Activated CD8-positive, alpha-beta T cell treated with anti-CD3 and anti-CD28 coated beads, Interleukin-2, amount 10 ng/mL, durations not matched to agents 7 days and 5 days (primary cell): ENCODE data around the gene PLEKHM1. TPM values are rescaled to one million over a fixed set of nuclear protein-coding genes. Genes with fewer than 3 reads are reported as not detected.
A peak's percentile ranks its signal among the peaks of the same experiment; 100 is the strongest.

Source experiments
- ATAC-seq: fragments of 150-1000 bp; cut with Tn5 transposase; one replicate; pipeline ENCODE4 v1.10.0; 2021; ENCODE audit warnings: moderate library complexity
- CTCF ChIA-PET: fragments of 350-600 bp; sonication (Branson Sonifier 250); formaldehyde crosslinking; loops from one replicate; lab custom pipeline; 2021; ENCODE audit warnings: antibody characterized with exemption; lab: Charles Lee
- POLR2A ChIA-PET: fragments of 350-600 bp; sonication (Branson Sonifier 250); formaldehyde crosslinking; loops from one replicate; lab custom pipeline; 2021; ENCODE audit warnings: antibody characterized with exemption; lab: Charles Lee
- DNase-seq: peaks from one replicate; pipeline ENCODE4 v3.0.0-alpha.2; 2020
- H3K27ac Mint-ChIP-seq: one replicate; pipeline ENCODE4 v1.8.0; 2021; ENCODE audit warnings: mild to moderate bottlenecking, mixed read lengths
- H3K27me3 Mint-ChIP-seq: one replicate; pipeline ENCODE4 v1.8.0; 2021; ENCODE audit warnings: low read depth, mixed read lengths
- H3K36me3 Mint-ChIP-seq: one replicate; pipeline ENCODE4 v1.8.0; 2021; ENCODE audit warnings: low read depth, mixed read lengths
- H3K4me1 Mint-ChIP-seq: one replicate; pipeline ENCODE4 v1.8.0; 2021; ENCODE audit warnings: low read depth, mixed read lengths
- H3K4me3 Mint-ChIP-seq: one replicate; pipeline ENCODE4 v1.8.0; 2021; ENCODE audit warnings: mild to moderate bottlenecking, mixed read lengths
- H3K9me3 Mint-ChIP-seq: one replicate; pipeline ENCODE4 v1.8.0; 2022; ENCODE audit warnings: mixed read lengths; ENCODE audit not compliant: insufficient read depth
- total RNA-seq, 2 experiments: library from RNA; stranded (reverse); gene quantifications; one replicate each; pipeline ENCODE4 v1.2.3, GENCODE V29; 2021

Gene PLEKHM1
- total RNA-seq, 2 experiments from 2014 or later: 50.5 to 52.7 TPM

DNA sequence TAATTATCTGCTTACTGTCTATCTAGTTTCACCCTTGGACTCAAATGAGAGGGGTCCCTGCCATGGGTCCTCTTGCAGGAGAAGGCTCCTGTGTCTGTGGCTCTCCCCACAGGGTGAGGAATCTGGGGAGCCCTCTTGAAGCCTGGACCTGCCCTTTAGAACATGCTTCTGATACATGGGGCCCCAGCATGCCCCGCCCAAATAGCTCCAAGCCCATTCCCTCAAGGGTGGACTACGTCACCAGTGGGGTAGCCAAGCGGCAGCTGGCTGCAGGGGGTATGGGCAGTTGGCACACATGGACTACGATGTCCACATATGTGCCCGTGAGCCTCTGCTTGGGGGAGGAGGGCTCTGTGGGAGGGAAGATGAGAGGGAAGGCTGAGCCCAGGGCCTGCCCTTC is 97.1 kb downstream of the PLEKHM1 start:
- ChIA-PET CTCF (interaction anchor here (0.9 to 3.2 kb wide), 6 partner anchors 9 to 174 kb away, joined by 3 to 15 read pairs (median 8); no protein-coding TSS in a partner anchor), POLR2A (no interaction called here)
- peaks cover 23% of the 10 kb centered on the region for H3K36me3 Mint-ChIP-seq
- H3K4me1 Mint-ChIP-seq: peaks cover 17% of the 10 kb centered on the region
- peaks cover 6% of the 10 kb centered on the region for H3K27me3 Mint-ChIP-seq
- no peak overlapping the region for H3K4me3 Mint-ChIP-seq
- H3K27ac Mint-ChIP-seq: peak overlapping the region; percentile 11
- no peak for ATAC-seq
- no peaks in the 10 kb centered on the region for H3K9me3 Mint-ChIP-seq
- no peak for DNase-seq

DNA sequence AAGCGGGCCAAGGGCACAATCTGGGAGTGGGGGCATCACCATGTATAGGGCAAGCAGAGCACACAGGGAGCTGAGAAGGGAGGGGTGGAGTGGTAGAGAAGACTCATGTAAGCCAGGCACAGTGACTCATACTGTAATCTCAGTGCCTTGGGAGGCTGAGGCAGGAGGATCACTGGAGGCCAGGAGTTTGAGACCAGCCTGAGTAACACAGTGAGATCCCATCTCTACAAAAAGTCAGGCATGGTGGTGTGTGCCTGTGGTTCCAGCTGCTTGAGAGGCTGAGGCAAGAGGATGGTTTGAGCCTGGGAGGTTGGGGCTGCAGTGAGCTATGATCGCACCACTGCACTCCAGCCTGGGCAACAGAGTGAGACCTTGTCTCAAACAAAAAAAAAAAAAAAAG is 98.6 kb downstream of the PLEKHM1 start:
- no peaks in the 10 kb centered on the region for H3K9me3 Mint-ChIP-seq
- H3K27ac Mint-ChIP-seq: no peak overlapping the region
- H3K4me3 Mint-ChIP-seq: no peak overlapping the region
- ChIA-PET CTCF (interaction anchor here (0.9 to 3.2 kb wide), 4 partner anchors 9 to 173 kb away, joined by 3 to 13 read pairs (median 8); no protein-coding TSS in a partner anchor), POLR2A (interaction anchor here (1.1 to 1.3 kb wide), 2 partner anchors 10 to 232 kb away, joined by 3 to 4 read pairs; no protein-coding TSS in a partner anchor)
- H3K27me3 Mint-ChIP-seq: peaks cover 6% of the 10 kb centered on the region
- peaks cover 21% of the 10 kb centered on the region for H3K4me1 Mint-ChIP-seq
- ATAC-seq: no peak
- no peak for DNase-seq
- H3K36me3 Mint-ChIP-seq: peaks cover 14% of the 10 kb centered on the region

DNA sequence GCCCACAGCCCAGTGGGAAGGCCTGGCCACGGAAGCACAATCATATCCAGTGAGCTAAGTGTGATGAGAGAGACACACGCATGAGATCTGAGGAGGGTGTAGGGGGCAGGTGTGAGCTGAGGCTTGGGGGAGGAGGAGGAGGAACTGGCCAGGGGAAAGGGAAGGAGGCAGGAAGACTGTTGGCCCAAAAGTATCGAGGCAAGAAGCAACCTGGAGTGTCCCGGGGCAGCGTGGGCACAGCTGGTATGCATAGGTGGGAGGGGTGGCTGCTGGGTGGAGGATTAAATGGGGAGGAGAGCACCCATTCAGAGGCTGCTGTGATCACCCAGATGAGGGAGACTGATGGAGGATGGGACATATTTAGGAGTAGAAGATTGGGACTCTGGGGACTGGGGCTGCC is 99.2 kb downstream of the PLEKHM1 start:
- DNase-seq (no peak), ATAC-seq (peak; percentile 21)
- ChIA-PET POLR2A (interaction anchor here (1.1 kb wide), 1 partner anchor 231 kb away, joined by 3 read pairs; no protein-coding TSS in a partner anchor), CTCF (interaction anchor here (1.9 to 3.2 kb wide), 2 partner anchors 114 to 172 kb away, joined by 12 to 13 read pairs; no protein-coding TSS in a partner anchor)
- Mint-ChIP-seq H3K27ac (no peak overlapping the region), H3K4me1 (peaks cover 21% of the 10 kb centered on the region), H3K27me3 (peaks cover 6% of the 10 kb centered on the region), H3K9me3 (no peaks in the 10 kb centered on the region), H3K4me3 (no peak overlapping the region), H3K36me3 (peaks cover 11% of the 10 kb centered on the region)

DNA sequence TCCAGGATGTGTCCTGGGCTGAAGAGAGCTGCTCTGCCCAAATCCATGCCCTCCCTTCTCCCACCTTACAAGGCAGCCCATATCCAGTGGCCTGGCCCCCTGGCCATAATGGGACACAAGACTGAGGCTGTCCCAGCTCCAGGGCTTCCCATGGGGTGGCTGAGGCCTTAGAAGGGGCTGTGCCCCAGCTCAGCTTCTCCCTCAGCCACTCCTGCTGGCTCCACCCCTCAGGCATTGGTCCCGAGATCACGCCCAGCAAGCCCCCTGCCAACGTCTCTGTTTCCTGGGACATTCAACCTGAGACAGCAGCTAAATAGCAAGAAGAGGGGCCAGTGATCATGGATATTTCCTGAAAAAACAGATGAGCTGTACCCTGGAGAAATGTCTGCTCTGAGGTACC is 101.2 kb downstream of the PLEKHM1 start:
- H3K27ac Mint-ChIP-seq: peak overlapping the region; percentile 23
- POLR2A ChIA-PET: interaction anchor here (0.9 to 2.3 kb wide), 4 partner anchors 19 to 163 kb away, joined by 3 to 6 read pairs (median 4); no protein-coding TSS in a partner anchor

DNA sequence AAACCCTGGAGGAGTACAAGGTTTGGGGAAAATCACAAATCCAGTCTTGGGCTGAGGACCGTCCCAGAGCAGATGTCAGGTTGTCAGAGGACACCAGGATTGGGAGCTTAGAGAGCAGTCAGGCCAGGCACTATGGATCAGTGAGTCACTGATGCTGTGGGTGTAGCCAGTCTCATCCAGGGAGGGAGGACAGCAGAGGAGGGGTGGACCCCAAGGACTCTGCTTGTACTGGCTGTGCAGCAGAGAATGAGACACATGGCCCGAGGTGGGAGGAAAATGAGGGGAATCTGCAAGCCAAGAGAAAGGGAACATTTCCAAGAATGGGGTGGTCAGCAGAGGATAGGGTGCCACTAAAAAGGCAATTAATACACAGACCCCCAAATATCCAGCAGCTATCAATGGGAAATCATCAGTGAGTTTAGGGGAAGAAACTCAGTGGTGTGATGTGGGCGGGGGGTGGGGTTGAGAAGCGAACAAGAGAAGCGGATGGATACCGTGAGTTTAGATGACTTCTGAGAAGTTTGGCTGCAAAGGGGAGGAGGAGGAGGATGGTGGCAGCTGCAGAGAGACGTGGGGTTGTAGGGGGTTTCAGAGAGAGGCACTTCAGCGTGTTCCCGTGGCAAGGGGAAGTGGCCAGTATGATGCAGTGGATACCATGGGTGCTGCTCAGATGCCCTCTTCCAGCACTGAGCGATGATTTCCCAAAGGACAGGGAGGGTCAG is 101.8 kb downstream of the PLEKHM1 start:
- H3K4me1 Mint-ChIP-seq: peaks cover 36% of the 10 kb centered on the region
- ChIA-PET POLR2A (interaction anchor here (0.6 to 2.3 kb wide), 6 partner anchors 20 to 163 kb away, joined by 3 to 6 read pairs (median 4); no protein-coding TSS in a partner anchor), CTCF (interaction anchor here (0.6 to 10.7 kb wide), 14 partner anchors 9 to 253 kb away, joined by 3 to 199 read pairs (median 4); partner anchors contain the start of genes ACBD4 and MAP3K14)
- DNase-seq (no peak), ATAC-seq (no peak)
- peak overlapping the region; percentile 47 for H3K27ac Mint-ChIP-seq
- H3K27me3 Mint-ChIP-seq: peaks cover 6% of the 10 kb centered on the region
- no peak overlapping the region for H3K4me3 Mint-ChIP-seq
- no peaks in the 10 kb centered on the region for H3K9me3 Mint-ChIP-seq
- H3K36me3 Mint-ChIP-seq: no peaks in the 10 kb centered on the region

More for the DNA sequence above, 101.2 kb downstream of the PLEKHM1 start:
- Mint-ChIP-seq H3K27me3 (peaks cover 6% of the 10 kb centered on the region), H3K4me3 (no peak overlapping the region), H3K36me3 (peaks cover 2% of the 10 kb centered on the region), H3K4me1 (peaks cover 30% of the 10 kb centered on the region), H3K9me3 (no peaks in the 10 kb centered on the region)
- CTCF ChIA-PET: interaction anchor here (0.7 to 10.7 kb wide), 9 partner anchors 8 to 254 kb away, joined by 3 to 199 read pairs (median 4); partner anchors contain the start of genes ACBD4 and MAP3K14
- no peak for ATAC-seq
- DNase-seq: no peak

DNA sequence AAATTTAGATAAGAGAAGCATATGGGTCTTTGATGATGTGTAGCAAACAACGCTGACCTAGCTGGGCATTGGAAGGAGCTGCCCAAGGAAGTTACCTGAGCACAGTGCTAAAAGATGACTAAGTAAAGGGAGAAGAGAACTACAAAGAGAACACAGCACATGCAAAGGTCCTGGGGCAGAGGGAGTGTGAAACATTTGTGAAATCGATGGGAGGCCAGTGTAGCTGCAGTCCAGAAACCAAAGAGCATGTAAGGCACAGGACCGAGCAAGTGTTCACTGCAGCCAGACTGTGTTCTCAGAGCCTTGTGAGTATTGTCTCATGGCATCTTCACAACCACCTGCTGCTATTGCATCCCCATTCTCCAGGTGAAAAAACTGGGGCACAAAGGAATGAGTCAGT is 102.8 kb downstream of the PLEKHM1 start:
- ChIA-PET CTCF (interaction anchor here (0.6 to 10.7 kb wide), 12 partner anchors 10 to 169 kb away, joined by 3 to 199 read pairs (median 4); partner anchors contain the start of gene MAP3K14), POLR2A (interaction anchor here (1.9 kb wide), 1 partner anchor 110 kb away, joined by 5 read pairs; no protein-coding TSS in a partner anchor)
- H3K36me3 Mint-ChIP-seq: no peaks in the 10 kb centered on the region
- ATAC-seq (no peak), DNase-seq (no peak)
- no peak overlapping the region for H3K27ac Mint-ChIP-seq
- peaks cover 10% of the 10 kb centered on the region for H3K27me3 Mint-ChIP-seq
- H3K4me1 Mint-ChIP-seq: peaks cover 39% of the 10 kb centered on the region
- no peak overlapping the region for H3K4me3 Mint-ChIP-seq
- no peaks in the 10 kb centered on the region for H3K9me3 Mint-ChIP-seq

DNA sequence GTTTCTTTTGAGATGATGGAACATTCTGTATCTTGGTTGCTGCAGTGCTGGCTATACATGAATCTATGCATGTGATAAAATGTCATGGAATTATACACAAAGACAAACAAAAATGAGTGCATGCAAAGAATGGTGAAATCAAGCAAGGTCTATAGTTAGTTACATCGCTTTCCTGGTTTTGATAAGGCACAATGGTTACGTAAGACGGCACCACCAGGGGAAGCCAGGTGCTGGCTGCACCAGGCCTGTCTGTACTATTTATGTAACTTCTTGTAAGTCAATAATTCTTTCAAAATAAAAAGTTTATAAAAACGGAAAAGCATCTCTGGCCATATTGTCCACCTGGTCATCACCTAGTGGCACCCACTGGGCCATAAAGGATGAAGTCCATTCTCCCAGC is 104.3 kb downstream of the PLEKHM1 start:
- Mint-ChIP-seq H3K27me3 (peaks cover 4% of the 10 kb centered on the region), H3K4me3 (no peak overlapping the region), H3K36me3 (no peaks in the 10 kb centered on the region), H3K4me1 (peaks cover 35% of the 10 kb centered on the region), H3K9me3 (no peaks in the 10 kb centered on the region), H3K27ac (no peak overlapping the region)
- ATAC-seq (no peak), DNase-seq (no peak)
- POLR2A ChIA-PET: interaction anchor here (1.2 to 1.3 kb wide), 2 partner anchors 22 to 69 kb away, joined by 3 to 4 read pairs; partner anchors contain the start of gene MAP3K14
- CTCF ChIA-PET: interaction anchor here (0.6 to 10.7 kb wide), 24 partner anchors 8 to 237 kb away, joined by 3 to 199 read pairs (median 8); partner anchors contain the start of genes FMNL1 and MAP3K14

Other genes with a start within 250 kb of the PLEKHM1 start
- gene SPATA32, start 228.6 kb downstream of the PLEKHM1 start, total RNA-seq: under 1 TPM; 0.52 to 0.55 TPM
- gene MAP3K14, start 173.7 kb downstream of the PLEKHM1 start, total RNA-seq: 10 to 100 TPM; 17.5 to 23.8 TPM
- gene ARHGAP27, start 57.9 kb downstream of the PLEKHM1 start, total RNA-seq: 100 to 1,000 TPM; 100 to 106 TPM